ENCODE data around the gene CCRL2. TPM values are rescaled to one million over a fixed set of nuclear protein-coding genes. Genes with fewer than 3 reads are reported as not detected.

Gene CCRL2
- total and polyA plus RNA-seq, 2 of the 4 experiments (the other 2 are of a cell fraction), result 0.29 to 0.36 TPM

DNA sequence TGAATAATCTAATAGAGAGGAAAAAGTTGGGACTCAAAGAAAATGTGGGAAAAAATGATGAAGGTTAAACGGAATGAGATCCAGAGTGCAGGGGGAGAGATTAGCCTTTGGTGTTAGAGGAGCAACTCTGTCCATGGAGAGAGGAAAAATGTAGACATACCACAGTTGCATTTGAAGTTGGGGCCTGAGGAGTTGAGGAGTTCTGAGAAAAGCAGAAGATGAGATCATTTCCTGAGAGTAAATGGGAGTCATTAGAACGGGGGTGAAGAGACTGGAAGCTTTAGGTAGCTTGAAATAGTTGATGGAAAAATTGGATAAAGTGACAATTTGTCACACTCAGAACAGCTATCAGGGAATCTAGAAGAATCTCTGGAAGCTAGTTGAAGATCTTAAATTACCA lies 7.5 kb upstream of the CCRL2 start:
- Histone ChIP-seq H4K5ac (ENCODE audit: low read depth, low read length) (no peak overlapping the region), H3K27ac (ENCODE audit: insufficient read depth, low read length) (no peak overlapping the region), H3K4me2 (ENCODE audit: low read depth, low read length) (no peak overlapping the region), H2AK9ac (replicated peaks; ENCODE audit: low read depth, low read length, poor library complexity) (no peak overlapping the region), H4K8ac (ENCODE audit: low read depth in 2 of 2, low read length in 2 of 2) (no peak overlapping the region), H3K9me3 (ENCODE audit: control insufficient read depth, insufficient read depth, low read length) (no peaks in the 10 kb centered on the region), H3K4me3 (ENCODE audit: insufficient read depth, low read depth, low read length) (no peak overlapping the region), H3K4me1 (ENCODE audit: control insufficient read depth, insufficient read depth, low read length) (peaks cover 7% of the 10 kb centered on the region), H3K18ac (ENCODE audit: low read depth, low read length) (no peak overlapping the region), H2BK120ac (ENCODE audit: low read depth, low read length) (no peak overlapping the region), H3K14ac (replicated peaks; ENCODE audit: low read depth, low read length) (no peak overlapping the region), H3K27me3 (ENCODE audit: control insufficient read depth, insufficient read depth, low read length) (no peaks in the 10 kb centered on the region; the same call in 1 of the 2 replicates), H3K4ac (ENCODE audit: low read depth, low read length) (no peak overlapping the region), H2BK5ac (ENCODE audit: low read depth, low read length, poor library complexity, severe bottlenecking) (no peak overlapping the region), H3K79me1 (ENCODE audit: low read depth in 1 of 2, low read length in 2 of 2) (no peaks in the 10 kb centered on the region), H3K36me3 (ENCODE audit: control insufficient read depth, insufficient read depth, low read length) (no peaks in the 10 kb centered on the region), H4K91ac (ENCODE audit: insufficient read depth, low read depth, low read length) (no peak overlapping the region), H2AFZ (replicated peaks; ENCODE audit: low read length, poor library complexity) (no peak overlapping the region), H2AK5ac (ENCODE audit: low read depth, low read length) (no peak overlapping the region), H3K9me1 (ENCODE audit: insufficient read depth, low read length) (no peaks in the 10 kb centered on the region; the same call in 1 of the 2 replicates), H2BK20ac (ENCODE audit: low read depth, low read length) (no peak overlapping the region), H4K20me1 (ENCODE audit: insufficient read depth, low read length) (no peaks in the 10 kb centered on the region), H3K23ac (ENCODE audit: low read depth, low read length) (no peak overlapping the region), H3K56ac (ENCODE audit: extremely low read depth, insufficient read depth, low read length) (no peak overlapping the region), H2BK15ac (ENCODE audit: low read depth, low read length) (no peak overlapping the region), H3K9ac (ENCODE audit: low read depth, low read length) (no peak overlapping the region)
- CTCF ChIA-PET, result interaction anchor here (0.6 to 1.3 kb wide), 3 partner anchors 10 to 133 kb away, joined by 3 to 4 read pairs (median 4); no protein-coding TSS in a partner anchor
- in situ Hi-C loops (cut with MboI; ENCODE audit: low sequenced_read_pairs), result no loop called here
- dilution Hi-C loops (cut with HindIII; ENCODE audit: low sequenced_read_pairs, unreplicated experiment), result no loop called here
- no TSS peak for BruUV-seq (replicated peaks)
- TF ChIP-seq MAFK (IDR thresholded peaks at IDR 0.05; ENCODE audit: low read depth, low read length) (no peak), MXI1 (IDR thresholded peaks at IDR 0.05; ENCODE audit: borderline replicate concordance, low read depth, low read length) (no peak), CHD1 (IDR thresholded peaks at IDR 0.05; ENCODE audit: low read depth, low read length) (no peak), POLR2A (IDR thresholded peaks at IDR 0.05; ENCODE audit: low read depth, low read length) (no peak), BHLHE40 (IDR thresholded peaks at IDR 0.05; ENCODE audit: low read depth, low read length) (no peak), RCOR1 (IDR thresholded peaks at IDR 0.05; ENCODE audit: insufficient replicate concordance, low read length) (no peak), FOS (IDR thresholded peaks at IDR 0.05; ENCODE audit: low read depth, low read length) (no peak), RFX5 (IDR thresholded peaks at IDR 0.05; ENCODE audit: low read depth, low read length) (no peak), NFE2L2 (IDR thresholded peaks at IDR 0.05; ENCODE audit: low read depth, low read length) (no peak), SMC3 (IDR thresholded peaks at IDR 0.05; ENCODE audit: low read depth, low read length) (no peak), MAZ (IDR thresholded peaks at IDR 0.05; ENCODE audit: borderline replicate concordance, low read depth, low read length) (no peak)
- TF ChIP-seq, protein P1, sequence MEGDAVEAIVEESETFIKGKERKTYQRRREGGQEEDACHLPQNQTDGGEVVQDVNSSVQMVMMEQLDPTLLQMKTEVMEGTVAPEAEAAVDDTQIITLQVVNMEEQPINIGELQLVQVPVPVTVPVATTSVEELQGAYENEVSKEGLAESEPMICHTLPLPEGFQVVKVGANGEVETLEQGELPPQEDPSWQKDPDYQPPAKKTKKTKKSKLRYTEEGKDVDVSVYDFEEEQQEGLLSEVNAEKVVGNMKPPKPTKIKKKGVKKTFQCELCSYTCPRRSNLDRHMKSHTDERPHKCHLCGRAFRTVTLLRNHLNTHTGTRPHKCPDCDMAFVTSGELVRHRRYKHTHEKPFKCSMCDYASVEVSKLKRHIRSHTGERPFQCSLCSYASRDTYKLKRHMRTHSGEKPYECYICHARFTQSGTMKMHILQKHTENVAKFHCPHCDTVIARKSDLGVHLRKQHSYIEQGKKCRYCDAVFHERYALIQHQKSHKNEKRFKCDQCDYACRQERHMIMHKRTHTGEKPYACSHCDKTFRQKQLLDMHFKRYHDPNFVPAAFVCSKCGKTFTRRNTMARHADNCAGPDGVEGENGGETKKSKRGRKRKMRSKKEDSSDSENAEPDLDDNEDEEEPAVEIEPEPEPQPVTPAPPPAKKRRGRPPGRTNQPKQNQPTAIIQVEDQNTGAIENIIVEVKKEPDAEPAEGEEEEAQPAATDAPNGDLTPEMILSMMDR (conservative IDR thresholded peaks at IDR 0.05; ENCODE audit: low read depth, low read length), result no peak
- TF ChIP-seq, protein P2, sequence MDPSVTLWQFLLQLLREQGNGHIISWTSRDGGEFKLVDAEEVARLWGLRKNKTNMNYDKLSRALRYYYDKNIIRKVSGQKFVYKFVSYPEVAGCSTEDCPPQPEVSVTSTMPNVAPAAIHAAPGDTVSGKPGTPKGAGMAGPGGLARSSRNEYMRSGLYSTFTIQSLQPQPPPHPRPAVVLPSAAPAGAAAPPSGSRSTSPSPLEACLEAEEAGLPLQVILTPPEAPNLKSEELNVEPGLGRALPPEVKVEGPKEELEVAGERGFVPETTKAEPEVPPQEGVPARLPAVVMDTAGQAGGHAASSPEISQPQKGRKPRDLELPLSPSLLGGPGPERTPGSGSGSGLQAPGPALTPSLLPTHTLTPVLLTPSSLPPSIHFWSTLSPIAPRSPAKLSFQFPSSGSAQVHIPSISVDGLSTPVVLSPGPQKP (IDR thresholded peaks at IDR 0.05; ENCODE audit: borderline replicate concordance, low read depth, low read length), result no peak
- TF ChIP-seq, protein P3, sequence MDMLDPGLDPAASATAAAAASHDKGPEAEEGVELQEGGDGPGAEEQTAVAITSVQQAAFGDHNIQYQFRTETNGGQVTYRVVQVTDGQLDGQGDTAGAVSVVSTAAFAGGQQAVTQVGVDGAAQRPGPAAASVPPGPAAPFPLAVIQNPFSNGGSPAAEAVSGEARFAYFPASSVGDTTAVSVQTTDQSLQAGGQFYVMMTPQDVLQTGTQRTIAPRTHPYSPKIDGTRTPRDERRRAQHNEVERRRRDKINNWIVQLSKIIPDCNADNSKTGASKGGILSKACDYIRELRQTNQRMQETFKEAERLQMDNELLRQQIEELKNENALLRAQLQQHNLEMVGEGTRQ (IDR thresholded peaks at IDR 0.05; ENCODE audit: low read depth, low read length), result no peak
- POLR2A ChIA-PET (ENCODE audit: unreplicated experiment), result no interaction called here
- 75 to 100% methylated on average over 1 of the region's 2 CpGs for WGBS, 2 experiments (ENCODE audit: extremely low coverage in 2 of 2, insufficient read length in 1 of 2)
- intact Hi-C loops (cut with micrococcal nuclease), result no loop called here
- DNase-seq (peak; percentile 23), ATAC-seq (ENCODE audit: low read depth) (no peak)
